Panc1 (cell line): ENCODE data around the gene HDDC2. TPM values are rescaled to one million over a fixed set of nuclear protein-coding genes. Genes with fewer than 3 reads are reported as not detected.

Experiments used
- ATAC-seq: fragments of 200-7000 bp; cut with Tn5 transposase; 2 replicates; pipeline ENCODE4 v1.9.1; 2020; ENCODE audit warnings: mild to moderate bottlenecking, moderate library complexity
- BruUV-seq: library from RNA; stranded (reverse); fragments of 400-500 nt; replicated peaks from 2 replicates; lab custom pipeline; 2021; lab: Mats Ljungman, UMichigan
- CTCF ChIA-PET: fragments of 300-600 bp; sonication (Branson Sonifier 250); formaldehyde crosslinking; loops from one replicate; lab custom pipeline; 2022; ENCODE audit warnings: antibody characterized with exemption; lab: Charles Lee
- POLR2A ChIA-PET: fragments of 300-600 bp; sonication (Branson Sonifier 250); formaldehyde crosslinking; loops from one replicate; lab custom pipeline; 2022; ENCODE audit warnings: antibody characterized with exemption; lab: Charles Lee
- DNase-seq: peaks from one replicate; pipeline ENCODE4 v3.0.0-alpha.2; 2010; ENCODE audit warnings: low read depth, low spot score
- H3K27ac ChIP-seq: 2 replicates; pipeline ENCODE4 v1.5.1; 2011; ENCODE audit warnings: mild to moderate bottlenecking, low read length, inconsistent platforms
- H3K27me3 ChIP-seq: fragments of 200-500 bp; sonication (Bioruptor generic); 2 replicates; pipeline ENCODE4 v1.6.0; 2014; ENCODE audit warnings: low read length, inconsistent platforms; ENCODE audit not compliant: control insufficient read depth, insufficient read depth
- H3K36me3 ChIP-seq: fragments of 200-500 bp; sonication (Bioruptor generic); 2 replicates; pipeline ENCODE4 v1.5.1; 2014; ENCODE audit warnings: inconsistent platforms, mild to moderate bottlenecking, low read length, moderate library complexity; ENCODE audit not compliant: control insufficient read depth, insufficient read depth
- H3K4me1 ChIP-seq: 2 replicates; pipeline ENCODE4 v1.5.1; 2011; ENCODE audit warnings: inconsistent platforms, mild to moderate bottlenecking, low read length, moderate library complexity; ENCODE audit not compliant: control insufficient read depth, insufficient read depth
- H3K4me3 ChIP-seq, 2 experiments: 2 replicates each; pipeline ENCODE4 v1.5.1; 2011 to 2012; ENCODE audit warnings: low read depth in 2 of 2, low read length in 2 of 2, mild to moderate bottlenecking in 2 of 2, inconsistent platforms in 1 of 2, moderate library complexity in 1 of 2
- H3K9me3 ChIP-seq: fragments of 200-500 bp; sonication (Bioruptor generic); 2 replicates; pipeline ENCODE4 v1.5.1; 2014; ENCODE audit warnings: low read depth, mild to moderate bottlenecking, inconsistent platforms, low read length, moderate library complexity; ENCODE audit not compliant: control insufficient read depth, insufficient read depth
- POLR2AphosphoS5 ChIP-seq: IDR thresholded peaks from 2 replicates; pipeline ENCODE4 v1.6.1; 2012; ENCODE audit warnings: mild to moderate bottlenecking, low read depth, low read length, moderate library complexity
- SIN3A ChIP-seq: IDR thresholded peaks from 2 replicates; pipeline ENCODE4 v1.6.1; 2012; ENCODE audit warnings: low read depth, mild to moderate bottlenecking, low read length, moderate library complexity, borderline replicate concordance; ENCODE audit not compliant: insufficient read depth
- TCF7L2 ChIP-seq: IDR thresholded peaks from 2 replicates; pipeline ENCODE4 v1.6.1; 2011; ENCODE audit warnings: mild to moderate bottlenecking, low read depth, low read length, inconsistent platforms
- in situ Hi-C: cut with HindIII; loops from 2 replicates; pipeline ENCODE4 v1.10.0; 2016; ENCODE audit warnings: low sequenced_read_pairs, low pct_unique_long_range_greater_than_20kb
- intact Hi-C: fragments of 100-400 bp; cut with micrococcal nuclease; formaldehyde crosslinking; loops from one replicate; pipeline ENCODE4 v1.10.0; 2022; ENCODE audit not compliant: unreplicated experiment
- total RNA-seq: library from RNA; stranded (reverse); gene quantifications from one replicate; pipeline ENCODE4 v1.2.1, GENCODE V29; 2021; ENCODE audit not compliant: unreplicated experiment
- TF ChIP-seq, protein P1 (sequence below): fragments of 450-650 bp; IDR thresholded peaks from 2 replicates; pipeline ENCODE4 v1.5.1; 2017; ENCODE audit warnings: mild to moderate bottlenecking
- TF ChIP-seq, protein P2 (sequence below), 2 experiments: IDR thresholded peaks; 2 replicates each; pipeline ENCODE4 v1.6.1; 2011 to 2012; ENCODE audit warnings: low read depth in 2 of 2, control low read depth in 1 of 2, low read length in 1 of 2, mild to moderate bottlenecking in 1 of 2, moderate library complexity in 1 of 2; ENCODE audit not compliant: insufficient read depth in 1 of 2

The HDDC2 gene
- total RNA-seq, 1 experiment from 2014 or later = 88.8 TPM

DNA sequence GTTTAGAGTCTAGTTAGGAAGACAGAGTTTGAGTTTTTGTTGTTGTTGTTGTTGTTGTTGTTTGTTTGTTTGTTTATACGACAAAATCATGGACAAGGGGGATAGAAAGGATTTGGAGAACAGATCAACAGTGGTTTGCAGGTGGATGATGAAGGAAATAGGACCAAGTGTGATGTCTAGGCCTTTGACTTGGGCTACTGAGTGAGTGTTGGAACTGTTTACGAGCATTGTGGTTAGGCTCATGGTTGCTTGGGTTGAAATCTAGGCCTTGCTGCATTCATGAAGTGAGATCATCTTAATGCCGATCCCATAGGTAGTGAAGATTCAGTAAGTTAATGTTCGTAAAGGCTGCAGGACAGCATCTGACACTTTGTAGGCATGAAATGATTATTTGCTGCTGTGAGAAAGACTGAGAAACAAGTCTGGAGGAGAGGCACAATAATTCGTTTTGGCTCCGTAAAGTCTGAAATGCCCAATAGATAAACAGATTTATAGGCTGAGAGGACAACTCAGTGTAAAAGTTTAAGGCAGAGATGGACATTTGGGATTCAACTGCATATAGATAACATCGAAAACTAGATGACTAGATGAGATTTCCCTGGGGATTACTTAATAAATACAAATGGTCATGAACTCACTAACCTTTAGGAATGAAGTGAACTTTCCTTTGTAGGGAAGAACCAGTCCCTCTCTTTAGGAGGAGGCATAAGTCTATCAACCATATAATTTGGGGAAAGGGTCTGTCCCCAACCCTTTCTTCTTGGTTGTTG, 70.0 kb downstream of the HDDC2 start:
- ChIA-PET CTCF (no interaction called here), POLR2A (no interaction called here)
- H3K4me1 ChIP-seq = no peaks in the 10 kb centered on the region
- TF ChIP-seq, protein P1, sequence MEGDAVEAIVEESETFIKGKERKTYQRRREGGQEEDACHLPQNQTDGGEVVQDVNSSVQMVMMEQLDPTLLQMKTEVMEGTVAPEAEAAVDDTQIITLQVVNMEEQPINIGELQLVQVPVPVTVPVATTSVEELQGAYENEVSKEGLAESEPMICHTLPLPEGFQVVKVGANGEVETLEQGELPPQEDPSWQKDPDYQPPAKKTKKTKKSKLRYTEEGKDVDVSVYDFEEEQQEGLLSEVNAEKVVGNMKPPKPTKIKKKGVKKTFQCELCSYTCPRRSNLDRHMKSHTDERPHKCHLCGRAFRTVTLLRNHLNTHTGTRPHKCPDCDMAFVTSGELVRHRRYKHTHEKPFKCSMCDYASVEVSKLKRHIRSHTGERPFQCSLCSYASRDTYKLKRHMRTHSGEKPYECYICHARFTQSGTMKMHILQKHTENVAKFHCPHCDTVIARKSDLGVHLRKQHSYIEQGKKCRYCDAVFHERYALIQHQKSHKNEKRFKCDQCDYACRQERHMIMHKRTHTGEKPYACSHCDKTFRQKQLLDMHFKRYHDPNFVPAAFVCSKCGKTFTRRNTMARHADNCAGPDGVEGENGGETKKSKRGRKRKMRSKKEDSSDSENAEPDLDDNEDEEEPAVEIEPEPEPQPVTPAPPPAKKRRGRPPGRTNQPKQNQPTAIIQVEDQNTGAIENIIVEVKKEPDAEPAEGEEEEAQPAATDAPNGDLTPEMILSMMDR = no peak
- TF ChIP-seq POLR2AphosphoS5 (no peak), SIN3A (no peak), TCF7L2 (no peak)
- TF ChIP-seq, protein P2, sequence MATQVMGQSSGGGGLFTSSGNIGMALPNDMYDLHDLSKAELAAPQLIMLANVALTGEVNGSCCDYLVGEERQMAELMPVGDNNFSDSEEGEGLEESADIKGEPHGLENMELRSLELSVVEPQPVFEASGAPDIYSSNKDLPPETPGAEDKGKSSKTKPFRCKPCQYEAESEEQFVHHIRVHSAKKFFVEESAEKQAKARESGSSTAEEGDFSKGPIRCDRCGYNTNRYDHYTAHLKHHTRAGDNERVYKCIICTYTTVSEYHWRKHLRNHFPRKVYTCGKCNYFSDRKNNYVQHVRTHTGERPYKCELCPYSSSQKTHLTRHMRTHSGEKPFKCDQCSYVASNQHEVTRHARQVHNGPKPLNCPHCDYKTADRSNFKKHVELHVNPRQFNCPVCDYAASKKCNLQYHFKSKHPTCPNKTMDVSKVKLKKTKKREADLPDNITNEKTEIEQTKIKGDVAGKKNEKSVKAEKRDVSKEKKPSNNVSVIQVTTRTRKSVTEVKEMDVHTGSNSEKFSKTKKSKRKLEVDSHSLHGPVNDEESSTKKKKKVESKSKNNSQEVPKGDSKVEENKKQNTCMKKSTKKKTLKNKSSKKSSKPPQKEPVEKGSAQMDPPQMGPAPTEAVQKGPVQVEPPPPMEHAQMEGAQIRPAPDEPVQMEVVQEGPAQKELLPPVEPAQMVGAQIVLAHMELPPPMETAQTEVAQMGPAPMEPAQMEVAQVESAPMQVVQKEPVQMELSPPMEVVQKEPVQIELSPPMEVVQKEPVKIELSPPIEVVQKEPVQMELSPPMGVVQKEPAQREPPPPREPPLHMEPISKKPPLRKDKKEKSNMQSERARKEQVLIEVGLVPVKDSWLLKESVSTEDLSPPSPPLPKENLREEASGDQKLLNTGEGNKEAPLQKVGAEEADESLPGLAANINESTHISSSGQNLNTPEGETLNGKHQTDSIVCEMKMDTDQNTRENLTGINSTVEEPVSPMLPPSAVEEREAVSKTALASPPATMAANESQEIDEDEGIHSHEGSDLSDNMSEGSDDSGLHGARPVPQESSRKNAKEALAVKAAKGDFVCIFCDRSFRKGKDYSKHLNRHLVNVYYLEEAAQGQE (IDR thresholded peaks at IDR 0.05; ENCODE audit: insufficient read depth in 1 of 2, low read depth in 2 of 2, low read length in 1 of 2) = no peak
- ATAC-seq = no peak
- DNase-seq = no peak
- intact Hi-C loops = no loop called here
- no peaks in the 10 kb centered on the region for H3K9me3 ChIP-seq
- in situ Hi-C loops = no loop called here
- H3K27me3 ChIP-seq = peaks cover 8% of the 10 kb centered on the region; the same call in 1 of the 2 replicates
- no peak overlapping the region for H3K4me3 ChIP-seq
- no peaks in the 10 kb centered on the region for H3K36me3 ChIP-seq
- H3K27ac ChIP-seq = no peak overlapping the region
- BruUV-seq = no TSS peak

DNA sequence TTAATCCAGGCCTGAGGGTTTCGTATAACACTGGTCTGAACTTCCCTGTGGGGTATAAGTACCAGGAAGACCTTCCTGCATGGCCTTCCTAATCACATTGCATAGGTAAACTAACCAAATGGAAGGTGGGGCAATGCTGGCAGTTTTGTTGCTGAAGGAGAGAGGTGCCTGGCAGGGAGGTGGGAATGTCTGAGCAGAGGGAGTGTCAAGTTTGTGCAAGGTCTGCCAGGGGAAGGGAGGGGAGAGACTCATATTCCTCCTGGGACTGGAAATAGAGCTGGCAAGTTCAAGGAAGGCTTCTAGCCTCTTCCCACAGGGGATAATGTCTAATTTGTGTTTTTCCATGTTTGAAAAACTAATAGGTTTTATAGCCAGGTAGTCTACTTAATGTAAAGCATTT, 70.6 kb downstream of the HDDC2 start:
- Histone ChIP-seq H3K27me3 (peaks cover 10% of the 10 kb centered on the region; the same call in 1 of the 2 replicates), H3K36me3 (no peaks in the 10 kb centered on the region), H3K9me3 (no peaks in the 10 kb centered on the region), H3K4me1 (no peaks in the 10 kb centered on the region), H3K4me3 (no peak overlapping the region), H3K27ac (no peak overlapping the region)
- POLR2A ChIA-PET = no interaction called here
- no TSS peak for BruUV-seq
- ATAC-seq (no peak), DNase-seq (no peak)
- CTCF ChIA-PET = no interaction called here
- intact Hi-C loops (no loop called here), in situ Hi-C loops (no loop called here)
- TF ChIP-seq, protein P2 (IDR thresholded peaks at IDR 0.05; ENCODE audit: insufficient read depth in 1 of 2, low read depth in 2 of 2, low read length in 1 of 2) = no peak
- TF ChIP-seq SIN3A = no peak
- TF ChIP-seq, protein P1 = no peak
- TF ChIP-seq TCF7L2 = no peak
- TF ChIP-seq POLR2AphosphoS5 = no peak
